Right renal pelvis (tissue), 4 donors: Measurements from ENCODE around the gene VPS52. TPM values are rescaled to one million over a fixed set of nuclear protein-coding genes. Genes with fewer than 3 reads are reported as not detected.
"Not testable (repeated sequence)": the region's sequence is repeated elsewhere in the genome, so short reads cannot be mapped to it uniquely, and the experiment has no call there.

Source experiments
- DNase-seq, 4 donors: peaks; one replicate each; pipeline ENCODE4 v3.0.0-alpha.2; 2013; ENCODE audit warnings: low read depth in 4 of 4, low spot score in 3 of 4, missing footprints in 1 of 4
- polyA plus RNA-seq, 4 donors: library from polyadenylated mRNA; unstranded; fragments of 120-200 nt; gene quantifications; one replicate each; pipeline ENCODE4 v1.2.1, GENCODE V29; 2013; ENCODE audit not compliant: insufficient read length in 4 of 4

VPS52 gene
- polyA plus RNA-seq, 4 donors, result 64.3 to 81.7 (median 70.6) TPM

GRCh38 chr6:33259032-33259431 lies 12.6 kb downstream of the VPS52 start:
- no peak for DNase-seq

GRCh38 chr6:33254591-33254990 lies 17.1 kb downstream of the VPS52 start:
- DNase-seq, result no peak

- no peak for DNase-seq
These were observed 18.9 kb downstream of the VPS52 start for GRCh38 chr6:33252759-33253158.

GRCh38 chr6:33251395-33252012 lies 20.2 kb downstream of the VPS52 start:
- no peak for DNase-seq

GRCh38 chr6:33250731-33251130 lies 20.9 kb downstream of the VPS52 start:
- no peak for DNase-seq

GRCh38 chr6:33249732-33250630 lies 21.7 kb downstream of the VPS52 start:
- DNase-seq, result no peak

GRCh38 chr6:33248932-33249731 lies 22.5 kb downstream of the VPS52 start:
- DNase-seq, result peak; percentile 89 to 96 (median 94)

GRCh38 chr6:33248643-33248931 lies 23.1 kb downstream of the VPS52 start:
- DNase-seq, result no peak

GRCh38 chr6:33247977-33248642 lies 23.6 kb downstream of the VPS52 start:
- peak; percentile 78 to 83 (median 82) for DNase-seq

- no peak for DNase-seq
These were observed 28.2 kb downstream of the VPS52 start for GRCh38 chr6:33243476-33243875.

GRCh38 chr6:33241968-33242367 lies 29.7 kb downstream of the VPS52 start:
- DNase-seq, result no peak

GRCh38 chr6:33237741-33238140 lies 33.9 kb downstream of the VPS52 start:
- no peak for DNase-seq

GRCh38 chr6:33236852-33237251 lies 34.8 kb downstream of the VPS52 start:
- DNase-seq, result no peak

- DNase-seq, result no peak
These were observed 35.3 kb downstream of the VPS52 start for GRCh38 chr6:33236328-33236727.

GRCh38 chr6:33235221-33235634 lies 36.4 kb downstream of the VPS52 start:
- no peak for DNase-seq

- not testable (repeated sequence) for DNase-seq
These were observed 45.1 kb downstream of the VPS52 start for GRCh38 chr6:33226503-33227120.

- DNase-seq, result no peak
These were observed 54.0 kb downstream of the VPS52 start for GRCh38 chr6:33217681-33218080.

GRCh38 chr6:33217246-33217645 lies 54.4 kb downstream of the VPS52 start:
- DNase-seq, result no peak

- no peak for DNase-seq
These were observed 55.5 kb downstream of the VPS52 start for GRCh38 chr6:33216117-33216649.
